HepG2 (cell line): ENCODE measurements around the gene TRIM59. TPM values are rescaled to one million over a fixed set of nuclear protein-coding genes. Genes with fewer than 3 reads are reported as not detected.

Experiments used
- ATAC-seq: fragments of 200-7000 bp; cut with Tn5 transposase; 3 replicates; pipeline ENCODE4 v1.9.1; 2020; ENCODE audit warnings: mild to moderate bottlenecking, moderate library complexity
- BruUV-seq: library from RNA; stranded (reverse); fragments of 400-500 nt; replicated peaks from 2 replicates; lab custom pipeline; 2021; lab: Mats Ljungman, UMichigan
- CTCF ChIA-PET: fragments of 300-600 bp; formaldehyde crosslinking; extraction: SDS; loops from one replicate; lab custom pipeline; 2021; ENCODE audit warnings: low total read pairs, inconsistent platforms, low intra/inter-chr PET ratio; lab: Yijun Ruan, JAX
- POLR2A ChIA-PET: fragments of 350-600 bp; sonication (Branson Sonifier 250); formaldehyde crosslinking; loops from one replicate; lab custom pipeline; 2020; ENCODE audit warnings: antibody characterized with exemption, inconsistent platforms; lab: Yijun Ruan, JAX
- DNase-seq: peaks from one replicate; pipeline ENCODE4 v3.0.0-alpha.2; 2015; ENCODE audit warnings: low spot score
- FAIRE-seq: peaks from 3 replicates; lab custom pipeline; 2011; peaks lifted over from hg19 to GRCh38; lab: Jason Lieb, UNC
- H2AFZ ChIP-seq: one replicate; pipeline ENCODE4 v1.6.1; 2011; ENCODE audit warnings: low read length, inconsistent platforms
- H3K27ac ChIP-seq: fragments of 300-600 bp; 3 replicates; pipeline ENCODE4 v1.8.0; 2011; ENCODE audit warnings: mixed run types, mild to moderate bottlenecking, mixed read lengths, low read length, inconsistent platforms; ENCODE audit not compliant: insufficient read depth; ENCODE audit errors: extremely low read length
- H3K27me3 ChIP-seq, 2 experiments: fragments of 200-600 bp in 1 of 2; 2 replicates in 1 of 2; 3 replicates in 1 of 2; pipeline versions ENCODE4 v1.6.0 to v1.8.0; 2011; ENCODE audit warnings: low read length in 2 of 2, mild to moderate bottlenecking in 2 of 2, moderate library complexity in 2 of 2, inconsistent platforms in 1 of 2; ENCODE audit not compliant: insufficient read depth in 2 of 2, control insufficient read depth in 1 of 2
- H3K36me3 ChIP-seq, 2 experiments: fragments of 200-600 bp in 1 of 2; replicated peaks in 1 of 2; 2 replicates in 1 of 2; 3 replicates in 1 of 2; pipeline versions ENCODE4 v1.5.1 to v1.8.0; 2011; ENCODE audit warnings: low read length in 2 of 2, inconsistent platforms in 1 of 2; ENCODE audit not compliant: insufficient read depth in 2 of 2, control insufficient read depth in 1 of 2
- H3K4me1 ChIP-seq: 2 replicates; pipeline ENCODE4 v1.5.1; 2012; ENCODE audit warnings: low read length, inconsistent platforms; ENCODE audit not compliant: insufficient read depth
- H3K4me2 ChIP-seq: 2 replicates; pipeline ENCODE4 v1.6.0; 2011; ENCODE audit warnings: low read depth, low read length, inconsistent platforms
- H3K4me3 ChIP-seq, 3 experiments: fragments of 200-600 bp in 1 of 3; sonication (generic), shearing (Covaris generic) in 1 of 3; replicated peaks in 1 of 3; 2 replicates each; pipeline ENCODE4 v1.5.1; 2011 to 2016; ENCODE audit warnings: low read length in 3 of 3, inconsistent platforms in 2 of 3, low read depth in 2 of 3, mild to moderate bottlenecking in 2 of 3, control low read depth in 1 of 3, mixed read lengths in 1 of 3; ENCODE audit not compliant: insufficient read depth in 1 of 3
- H3K79me2 ChIP-seq: one replicate; pipeline ENCODE4 v1.6.1; 2011; ENCODE audit warnings: low read length, inconsistent platforms; ENCODE audit not compliant: insufficient read depth
- H3K9ac ChIP-seq: 2 replicates; pipeline ENCODE4 v1.6.0; 2011; ENCODE audit warnings: mild to moderate bottlenecking, low read depth, low read length, inconsistent platforms; ENCODE audit not compliant: insufficient read depth
- H3K9me3 ChIP-seq: 2 replicates; pipeline ENCODE4 v1.5.1; 2012; ENCODE audit warnings: mild to moderate bottlenecking, low read length
- H4K20me1 ChIP-seq: 2 replicates; pipeline ENCODE4 v1.6.0; 2011; ENCODE audit warnings: inconsistent platforms, mild to moderate bottlenecking, low read length, moderate library complexity; ENCODE audit not compliant: insufficient read depth
- ARID2 ChIP-seq: sonication (generic); formaldehyde crosslinking; IDR thresholded peaks from 2 replicates; pipeline ENCODE4 v1.8.1; 2022; ENCODE audit warnings: mild to moderate bottlenecking, missing genetic modification reagents, borderline replicate concordance
- DNMT1 ChIP-seq: sonication (generic); formaldehyde crosslinking; IDR thresholded peaks from 2 replicates; pipeline ENCODE4 v1.5.1; 2020; ENCODE audit warnings: mild to moderate bottlenecking, missing genetic modification reagents
- DR1 ChIP-seq: sonication (generic); formaldehyde crosslinking; IDR thresholded peaks from 2 replicates; pipeline ENCODE4 v1.8.0; 2021; ENCODE audit warnings: mild to moderate bottlenecking, missing genetic modification reagents, inconsistent platforms
- ETV5 ChIP-seq: IDR thresholded peaks from 2 replicates; pipeline ENCODE4 v1.6.1; 2018; ENCODE audit warnings: missing biosample characterization, missing genetic modification reagents, inconsistent platforms, borderline replicate concordance
- FLYWCH1 ChIP-seq: sonication (generic); formaldehyde crosslinking; IDR thresholded peaks from 2 replicates; pipeline ENCODE4 v1.8.1; 2023; ENCODE audit warnings: mild to moderate bottlenecking, missing genetic modification reagents
- FOXA1 ChIP-seq, 2 experiments: fragments of 450-650 bp in 1 of 2; sonication (generic) in 1 of 2; formaldehyde crosslinking in 1 of 2; IDR thresholded peaks; 2 replicates each; pipeline versions ENCODE4 v1.4.0 to v1.6.1; 2016 to 2020; ENCODE audit warnings: missing genetic modification reagents in 1 of 2
- GABPA ChIP-seq, 2 experiments: IDR thresholded peaks; 2 replicates each; pipeline ENCODE4 v1.6.1; 2011 to 2016; ENCODE audit warnings: low read depth in 2 of 2, low read length in 1 of 2, missing biosample characterization in 1 of 2, missing genetic modification characterization in 1 of 2
- IRF2 ChIP-seq: IDR thresholded peaks from 2 replicates; pipeline ENCODE4 v1.6.1; 2018; ENCODE audit warnings: missing genetic modification reagents, missing compliant biosample characterization
- RFX3 ChIP-seq: IDR thresholded peaks from 2 replicates; pipeline ENCODE4 v1.6.1; 2016; ENCODE audit warnings: missing biosample characterization, missing genetic modification reagents
- ZBTB3 ChIP-seq: sonication (generic); formaldehyde crosslinking; IDR thresholded peaks from 2 replicates; pipeline ENCODE4 v1.4.0; 2020; ENCODE audit warnings: low read depth, mild to moderate bottlenecking, moderate library complexity, missing genetic modification reagents, borderline replicate concordance
- ZMYM4 ChIP-seq: sonication (generic); formaldehyde crosslinking; IDR thresholded peaks from 2 replicates; pipeline ENCODE4 v1.8.1; 2023; ENCODE audit warnings: mild to moderate bottlenecking, missing genetic modification reagents
- ZNF547 ChIP-seq: sonication (generic); formaldehyde crosslinking; IDR thresholded peaks from 2 replicates; pipeline ENCODE4 v1.5.1; 2020; ENCODE audit warnings: mild to moderate bottlenecking, missing genetic modification reagents
- ZSCAN31 ChIP-seq: sonication (generic); formaldehyde crosslinking; IDR thresholded peaks from 2 replicates; pipeline ENCODE4 v1.5.0; 2020; ENCODE audit warnings: low read depth, mild to moderate bottlenecking, missing genetic modification reagents
- WGBS: methylation state at CpG from one replicate; pipeline ENCODE4 v1.1.6; 2017; ENCODE audit warnings: low lambda C conversion rate; 5-methylcytosine and 5-hydroxymethylcytosine counted together
- in situ Hi-C: cut with HindIII; loops from 2 replicates; pipeline ENCODE4 v1.10.0; 2017; ENCODE audit warnings: low pct_unique_long_range_greater_than_20kb; ENCODE audit not compliant: extremely low pct_ligation_motif_present
- intact Hi-C: fragments of 100-400 bp; cut with micrococcal nuclease; formaldehyde crosslinking; loops from one replicate; pipeline ENCODE4 v1.10.0; 2022; ENCODE audit not compliant: unreplicated experiment
- polyA plus RNA-seq, 8 experiments: library from polyadenylated mRNA; depleted of rRNA in 3 of 8; stranded (reverse) in 7 of 8; unstranded in 1 of 8; fragments of >200 nt; fragmentation: Illumina TruSeq in 4 of 8; extraction: Trizol in 4 of 8; gene quantifications; 2 replicates each; pipeline versions ENCODE4 v1.2.1 to v1.2.3, GENCODE V29; 2011 to 2016; ENCODE audit warnings: low read depth in 4 of 8, missing spikeins in 1 of 8, mixed read lengths in 1 of 8; ENCODE audit not compliant: insufficient read depth in 1 of 8
- total RNA-seq, 5 experiments: library from RNA; depleted of rRNA; stranded (reverse); fragments of >200 nt; fragmentation: Illumina TruSeq; extraction: Trizol; gene quantifications; 2 replicates each; pipeline ENCODE4 v1.2.3, GENCODE V29; 2016; ENCODE audit warnings: low read depth in 1 of 5

The TRIM59 gene
- total and polyA plus RNA-seq, 2 of the 13 experiments (the other 11 are each of a cell fraction or from before 2014, with no cell fraction given), result 1.3 to 3.2 TPM

DNA sequence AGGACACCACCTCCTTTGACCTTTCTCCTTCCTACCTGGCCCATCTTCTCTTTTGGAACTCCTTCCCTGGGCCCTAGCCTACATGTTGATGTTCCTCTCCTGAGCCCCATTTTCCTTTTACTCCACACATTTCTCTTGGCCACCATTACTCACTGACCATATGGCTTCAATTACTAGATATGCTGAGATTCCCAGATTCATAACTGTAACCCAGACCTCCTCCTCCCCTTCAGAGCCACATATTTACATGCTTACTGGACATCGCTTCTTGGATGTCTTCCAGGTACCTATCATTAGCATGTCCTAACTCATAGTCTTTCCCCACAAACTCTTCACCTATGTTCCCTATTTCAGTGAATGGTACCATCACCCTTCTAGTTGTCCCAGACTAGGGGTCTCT lies 24.4 kb upstream of the TRIM59 start:
- H3K36me3 ChIP-seq, result no peaks in the 10 kb centered on the region
- no peak overlapping the region for H3K27ac ChIP-seq
- no peaks in the 10 kb centered on the region for H3K79me2 ChIP-seq
- no peaks in the 10 kb centered on the region for H3K27me3 ChIP-seq
- no peak overlapping the region for H3K9ac ChIP-seq
- WGBS, result 52% methylated on average over 1 of the region's 1 CpG
- POLR2A ChIA-PET, result no interaction called here
- no peak for FAIRE-seq
- no peak overlapping the region for H3K4me3 ChIP-seq
- no peak for ATAC-seq
- CTCF ChIA-PET, result no interaction called here
- no peaks in the 10 kb centered on the region for H4K20me1 ChIP-seq
- H3K9me3 ChIP-seq, result peaks cover 19% of the 10 kb centered on the region
- BruUV-seq, result no TSS peak
- in situ Hi-C loops (no loop called here), intact Hi-C loops (no loop called here)
- TF ChIP-seq FOXA1 (IDR thresholded peaks at IDR 0.05), result no peak
- TF ChIP-seq FOXA1 (CRISPR knock-in tag; IDR thresholded peaks at IDR 0.05), result no peak
- no peak for TF ChIP-seq ETV5 (CRISPR knock-in tag)
- no peak for TF ChIP-seq ZSCAN31 (CRISPR knock-in tag)
- TF ChIP-seq GABPA (IDR thresholded peaks at IDR 0.05; ENCODE audit: low read depth, low read length), result no peak
- TF ChIP-seq GABPA (CRISPR knock-in tag; IDR thresholded peaks at IDR 0.05; ENCODE audit: low read depth), result no peak
- TF ChIP-seq FLYWCH1, result no peak
- TF ChIP-seq ZNF547 (CRISPR knock-in tag), result no peak
- no peak for TF ChIP-seq RFX3
- no peak for TF ChIP-seq IRF2 (CRISPR knock-in tag)
- TF ChIP-seq DNMT1 (CRISPR knock-in tag), result no peak
- no peak for TF ChIP-seq ARID2 (CRISPR knock-in tag)
- no peak for TF ChIP-seq ZBTB3 (CRISPR knock-in tag)
- no peak for TF ChIP-seq DR1 (CRISPR knock-in tag)
- no peak for TF ChIP-seq ZMYM4 (CRISPR knock-in tag)
- no peak overlapping the region for H3K4me2 ChIP-seq
- H3K4me1 ChIP-seq, result no peaks in the 10 kb centered on the region
- DNase-seq, result no peak
- no peak overlapping the region for H2AFZ ChIP-seq
